Measurements from ENCODE around the gene ZNF782.
"Not testable (repeated sequence)": the region's sequence is repeated elsewhere in the genome, so short reads cannot be mapped to it uniquely, and the experiment has no call there.

ZNF782 gene

GRCh38 chr9:96853781-96854650 lies at the start of gene ZNF782:
TSS of gene ZNF782 (minus strand) at chr9:96854514. CDS start at chr9:96851961, 2,553 bp downstream.
- DNase-seq = peak; percentile 79

- not testable (repeated sequence) for DNase-seq
These were observed 45.7 kb upstream of the ZNF782 start for GRCh38 chr9:96900010-96900409.

GRCh38 chr9:96892131-96892530 lies 37.8 kb upstream of the ZNF782 start:
- DNase-seq = no peak

GRCh38 chr9:96888591-96888990 lies 34.3 kb upstream of the ZNF782 start:
- no peak for DNase-seq

GRCh38 chr9:96885424-96885823 lies 31.1 kb upstream of the ZNF782 start:
- no peak for DNase-seq

GRCh38 chr9:96884443-96884842 lies 30.1 kb upstream of the ZNF782 start:
- no peak for DNase-seq

- DNase-seq = no peak
These were observed 29.6 kb upstream of the ZNF782 start for GRCh38 chr9:96883922-96884321.

GRCh38 chr9:96877269-96877668 lies 23.0 kb upstream of the ZNF782 start:
- no peak for DNase-seq

- DNase-seq = peak; percentile 17
These were observed 21.3 kb upstream of the ZNF782 start for GRCh38 chr9:96875461-96876142.

- DNase-seq = peak; percentile 35
These were observed 20.7 kb upstream of the ZNF782 start for GRCh38 chr9:96874947-96875460.

- no peak for DNase-seq
These were observed 20.0 kb upstream of the ZNF782 start for GRCh38 chr9:96874201-96874785.

GRCh38 chr9:96871176-96871575 lies 16.9 kb upstream of the ZNF782 start:
- no peak for DNase-seq

- DNase-seq = no peak
These were observed 14.4 kb upstream of the ZNF782 start for GRCh38 chr9:96868709-96869108.

GRCh38 chr9:96867079-96867804 lies 12.9 kb upstream of the ZNF782 start:
- no peak for DNase-seq

GRCh38 chr9:96865240-96865639 lies 10.9 kb upstream of the ZNF782 start:
- DNase-seq = not testable (repeated sequence)

GRCh38 chr9:96859461-96860198 lies 5.3 kb upstream of the ZNF782 start:
- no peak for DNase-seq

- no peak for DNase-seq
These were observed 4.4 kb upstream of the ZNF782 start for GRCh38 chr9:96858670-96859069.

GRCh38 chr9:96858018-96858573 lies 3.8 kb upstream of the ZNF782 start:
- no peak for DNase-seq

GRCh38 chr9:96856363-96857286 lies 2.3 kb upstream of the ZNF782 start:
- peak; percentile 69 for DNase-seq

- no peak for DNase-seq
These were observed 448 bp upstream of the ZNF782 start for GRCh38 chr9:96854651-96855273.

Data from activated CD4-positive, alpha-beta T cell treated with anti-CD3 and anti-CD28 coated beads, Interleukin-2, amount 50 U/mL, for 1 hour (primary cell).